WTC11 (cell line): ENCODE measurements around the gene VNN1. TPM values are rescaled to one million over a fixed set of nuclear protein-coding genes. Genes with fewer than 3 reads are reported as not detected.

Experiments
- ATAC-seq: fragments of 200-7000 bp; cut with Tn5 transposase; 2 replicates; pipeline ENCODE4 v1.10.0; 2021; ENCODE audit warnings: mild to moderate bottlenecking, moderate library complexity
- CTCF ChIA-PET: fragments of 300-600 bp; sonication (Branson Sonifier 250); formaldehyde crosslinking; loops from one replicate; lab custom pipeline; 2021; ENCODE audit warnings: antibody characterized with exemption; lab: Charles Lee
- POLR2A ChIA-PET: fragments of 350-600 bp; sonication (Branson Sonifier 250); formaldehyde crosslinking; loops from one replicate; lab custom pipeline; 2021; ENCODE audit warnings: antibody characterized with exemption; lab: Charles Lee
- DNase-seq: peaks from one replicate; pipeline ENCODE4 v3.0.0; 2021; ENCODE audit warnings: low spot score
- H3K27ac Mint-ChIP-seq: 2 replicates; pipeline ENCODE4 v1.8.0; 2021; ENCODE audit warnings: mixed read lengths
- H3K27me3 Mint-ChIP-seq: 2 replicates; pipeline ENCODE4 v1.8.0; 2021; ENCODE audit warnings: low read depth, mild to moderate bottlenecking, moderate library complexity, mixed read lengths
- H3K36me3 Mint-ChIP-seq: 2 replicates; pipeline ENCODE4 v1.8.0; 2021; ENCODE audit warnings: mixed read lengths
- H3K4me1 Mint-ChIP-seq: 2 replicates; pipeline ENCODE4 v1.8.0; 2022; ENCODE audit warnings: mixed read lengths
- H3K4me3 Mint-ChIP-seq: 2 replicates; pipeline ENCODE4 v1.8.0; 2021; ENCODE audit warnings: mild to moderate bottlenecking, moderate library complexity, mixed read lengths
- H3K9me3 Mint-ChIP-seq: 2 replicates; pipeline ENCODE4 v1.8.0; 2021; ENCODE audit warnings: mixed read lengths
- CREM ChIP-seq: sonication (generic); formaldehyde crosslinking; IDR thresholded peaks from 2 replicates; pipeline ENCODE4 v1.8.1; 2022; ENCODE audit warnings: mild to moderate bottlenecking, missing genetic modification reagents, moderate library complexity
- ELF4 ChIP-seq: sonication (generic); formaldehyde crosslinking; IDR thresholded peaks from 2 replicates; pipeline ENCODE4 v1.8.1; 2022; ENCODE audit warnings: low read depth, mild to moderate bottlenecking, moderate library complexity, missing genetic modification reagents
- ETV6 ChIP-seq: sonication (generic); formaldehyde crosslinking; IDR thresholded peaks from 2 replicates; pipeline ENCODE4 v1.8.1; 2022; ENCODE audit warnings: mild to moderate bottlenecking, missing genetic modification reagents
- HMGXB4 ChIP-seq: sonication (generic); formaldehyde crosslinking; IDR thresholded peaks from 2 replicates; pipeline ENCODE4 v1.8.1; 2023; ENCODE audit warnings: mild to moderate bottlenecking, moderate library complexity, missing genetic modification reagents
- IRF2 ChIP-seq: sonication (generic); formaldehyde crosslinking; IDR thresholded peaks from 2 replicates; pipeline ENCODE4 v1.8.0; 2022; ENCODE audit warnings: low read depth, missing genetic modification reagents, borderline replicate concordance
- JAZF1 ChIP-seq: fragments of 250-450 bp; sonication (Bioruptor Pico); IDR thresholded peaks from 2 replicates; pipeline ENCODE4 v1.9.0; 2021; ENCODE audit warnings: moderate library complexity, mild to moderate bottlenecking, inconsistent platforms
- KAT7 ChIP-seq: sonication (generic); formaldehyde crosslinking; IDR thresholded peaks from 2 replicates; pipeline ENCODE4 v1.8.1; 2023; ENCODE audit warnings: missing genetic modification reagents, mild to moderate bottlenecking, borderline replicate concordance
- MLX ChIP-seq: sonication (generic); formaldehyde crosslinking; IDR thresholded peaks from 2 replicates; pipeline ENCODE4 v1.8.1; 2023; ENCODE audit warnings: mild to moderate bottlenecking, missing genetic modification reagents, moderate library complexity
- NFATC4 ChIP-seq: fragments of 250-450 bp; sonication (Bioruptor Pico); IDR thresholded peaks from 2 replicates; pipeline ENCODE4 v1.9.0; 2021; ENCODE audit warnings: mild to moderate bottlenecking
- NR1H2 ChIP-seq: sonication (generic); formaldehyde crosslinking; IDR thresholded peaks from 2 replicates; pipeline ENCODE4 v1.9.0; 2021; ENCODE audit warnings: mild to moderate bottlenecking, moderate library complexity, missing genetic modification reagents
- PRRX2 ChIP-seq: fragments of 250-450 bp; sonication (Bioruptor Pico); IDR thresholded peaks from 2 replicates; pipeline ENCODE4 v1.8.0; 2021; ENCODE audit warnings: mild to moderate bottlenecking
- RELA ChIP-seq: sonication (generic); formaldehyde crosslinking; IDR thresholded peaks from 2 replicates; pipeline ENCODE4 v1.8.1; 2022; ENCODE audit warnings: missing genetic modification reagents, mild to moderate bottlenecking, borderline replicate concordance
- SMAD3 ChIP-seq: sonication (generic); formaldehyde crosslinking; IDR thresholded peaks from 2 replicates; pipeline ENCODE4 v1.8.0; 2022; ENCODE audit warnings: missing genetic modification reagents, mild to moderate bottlenecking, borderline replicate concordance
- SMAD4 ChIP-seq: sonication (generic); formaldehyde crosslinking; IDR thresholded peaks from 2 replicates; pipeline ENCODE4 v1.8.0; 2022; ENCODE audit warnings: mild to moderate bottlenecking, missing genetic modification reagents
- ZNF232 ChIP-seq: sonication (generic); formaldehyde crosslinking; IDR thresholded peaks from 2 replicates; pipeline ENCODE4 v1.8.0; 2022; ENCODE audit warnings: mild to moderate bottlenecking, missing genetic modification reagents
- ZNF396 ChIP-seq: fragments of 250-450 bp; sonication (Bioruptor Pico); IDR thresholded peaks from 2 replicates; pipeline ENCODE4 v1.8.0; 2021; ENCODE audit warnings: mild to moderate bottlenecking, moderate library complexity, borderline replicate concordance
- ZNF416 ChIP-seq: fragments of 250-450 bp; sonication (Bioruptor Pico); IDR thresholded peaks from 2 replicates; pipeline ENCODE4 v1.9.0; 2021; ENCODE audit warnings: mild to moderate bottlenecking, inconsistent platforms
- total RNA-seq: library from RNA; stranded (reverse); gene quantifications from 3 replicates; pipeline ENCODE4 v1.2.3, GENCODE V29; 2021
- TF ChIP-seq, protein P1 (sequence below): sonication (generic); formaldehyde crosslinking; IDR thresholded peaks from 2 replicates; pipeline ENCODE4 v1.8.1; 2022; ENCODE audit warnings: mild to moderate bottlenecking, missing genetic modification reagents, moderate library complexity, borderline replicate concordance
- TF ChIP-seq, protein P2 (sequence below): sonication (generic); formaldehyde crosslinking; IDR thresholded peaks from 2 replicates; pipeline ENCODE4 v1.8.1; 2023; ENCODE audit warnings: mild to moderate bottlenecking, missing genetic modification reagents, borderline replicate concordance
- TF ChIP-seq, protein P3 (sequence below): sonication (generic); formaldehyde crosslinking; IDR thresholded peaks from 2 replicates; pipeline ENCODE4 v1.8.1; 2022; ENCODE audit warnings: low read depth, mild to moderate bottlenecking, moderate library complexity, missing genetic modification reagents, borderline replicate concordance
- TF ChIP-seq, protein P4 (sequence below): sonication (generic); formaldehyde crosslinking; conservative IDR thresholded peaks from 2 replicates; pipeline ENCODE4 v1.8.1; 2022; ENCODE audit warnings: mild to moderate bottlenecking, missing genetic modification reagents

Gene VNN1
- total RNA-seq, 1 experiment from 2014 or later = 0.04 TPM

DNA sequence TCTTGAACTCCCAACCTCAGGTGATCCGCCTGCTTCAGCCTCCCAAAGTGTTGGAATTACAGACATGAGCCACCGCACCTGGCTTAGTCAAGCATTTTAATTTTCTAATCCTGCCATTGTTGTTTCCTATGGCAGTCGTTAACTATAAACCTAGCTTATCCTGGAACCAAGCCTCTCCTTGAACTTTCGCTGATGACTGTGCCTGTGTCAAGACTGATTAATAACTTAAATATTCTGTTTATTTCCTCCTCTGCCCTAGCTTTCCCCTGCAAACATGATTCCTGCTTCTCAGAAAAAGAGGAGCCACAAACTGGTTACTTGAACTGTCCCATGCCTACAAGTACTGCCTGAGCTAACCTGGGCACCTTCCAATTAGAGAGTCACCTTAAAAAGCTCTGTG lies 1.5 kb downstream of the VNN1 start (continued):
- no peak for TF ChIP-seq ELF4 (CRISPR knock-in tag)

- CTCF ChIA-PET = no interaction called here
- H3K9me3 Mint-ChIP-seq = peaks cover 17% of the 10 kb centered on the region
- H3K27ac Mint-ChIP-seq = no peak overlapping the region
- DNase-seq (no peak), ATAC-seq (no peak)
- no peak for TF ChIP-seq NFATC4 (CRISPR knock-in tag)
- TF ChIP-seq, protein P1, sequence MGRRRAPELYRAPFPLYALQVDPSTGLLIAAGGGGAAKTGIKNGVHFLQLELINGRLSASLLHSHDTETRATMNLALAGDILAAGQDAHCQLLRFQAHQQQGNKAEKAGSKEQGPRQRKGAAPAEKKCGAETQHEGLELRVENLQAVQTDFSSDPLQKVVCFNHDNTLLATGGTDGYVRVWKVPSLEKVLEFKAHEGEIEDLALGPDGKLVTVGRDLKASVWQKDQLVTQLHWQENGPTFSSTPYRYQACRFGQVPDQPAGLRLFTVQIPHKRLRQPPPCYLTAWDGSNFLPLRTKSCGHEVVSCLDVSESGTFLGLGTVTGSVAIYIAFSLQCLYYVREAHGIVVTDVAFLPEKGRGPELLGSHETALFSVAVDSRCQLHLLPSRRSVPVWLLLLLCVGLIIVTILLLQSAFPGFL (CRISPR knock-in tag) = no peak
- no peak for TF ChIP-seq NR1H2 (CRISPR knock-in tag)
- TF ChIP-seq, protein P2, sequence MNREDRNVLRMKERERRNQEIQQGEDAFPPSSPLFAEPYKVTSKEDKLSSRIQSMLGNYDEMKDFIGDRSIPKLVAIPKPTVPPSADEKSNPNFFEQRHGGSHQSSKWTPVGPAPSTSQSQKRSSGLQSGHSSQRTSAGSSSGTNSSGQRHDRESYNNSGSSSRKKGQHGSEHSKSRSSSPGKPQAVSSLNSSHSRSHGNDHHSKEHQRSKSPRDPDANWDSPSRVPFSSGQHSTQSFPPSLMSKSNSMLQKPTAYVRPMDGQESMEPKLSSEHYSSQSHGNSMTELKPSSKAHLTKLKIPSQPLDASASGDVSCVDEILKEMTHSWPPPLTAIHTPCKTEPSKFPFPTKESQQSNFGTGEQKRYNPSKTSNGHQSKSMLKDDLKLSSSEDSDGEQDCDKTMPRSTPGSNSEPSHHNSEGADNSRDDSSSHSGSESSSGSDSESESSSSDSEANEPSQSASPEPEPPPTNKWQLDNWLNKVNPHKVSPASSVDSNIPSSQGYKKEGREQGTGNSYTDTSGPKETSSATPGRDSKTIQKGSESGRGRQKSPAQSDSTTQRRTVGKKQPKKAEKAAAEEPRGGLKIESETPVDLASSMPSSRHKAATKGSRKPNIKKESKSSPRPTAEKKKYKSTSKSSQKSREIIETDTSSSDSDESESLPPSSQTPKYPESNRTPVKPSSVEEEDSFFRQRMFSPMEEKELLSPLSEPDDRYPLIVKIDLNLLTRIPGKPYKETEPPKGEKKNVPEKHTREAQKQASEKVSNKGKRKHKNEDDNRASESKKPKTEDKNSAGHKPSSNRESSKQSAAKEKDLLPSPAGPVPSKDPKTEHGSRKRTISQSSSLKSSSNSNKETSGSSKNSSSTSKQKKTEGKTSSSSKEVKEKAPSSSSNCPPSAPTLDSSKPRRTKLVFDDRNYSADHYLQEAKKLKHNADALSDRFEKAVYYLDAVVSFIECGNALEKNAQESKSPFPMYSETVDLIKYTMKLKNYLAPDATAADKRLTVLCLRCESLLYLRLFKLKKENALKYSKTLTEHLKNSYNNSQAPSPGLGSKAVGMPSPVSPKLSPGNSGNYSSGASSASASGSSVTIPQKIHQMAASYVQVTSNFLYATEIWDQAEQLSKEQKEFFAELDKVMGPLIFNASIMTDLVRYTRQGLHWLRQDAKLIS (CRISPR knock-in tag) = no peak
- TF ChIP-seq IRF2 (CRISPR knock-in tag) = no peak
- no peak for TF ChIP-seq MLX (CRISPR knock-in tag)
- no peak for TF ChIP-seq SMAD3 (CRISPR knock-in tag)
- TF ChIP-seq ZNF396 (CRISPR knock-in tag) = no peak
- no peak for TF ChIP-seq JAZF1 (CRISPR knock-in tag)
- TF ChIP-seq HMGXB4 (CRISPR knock-in tag) = no peak
- TF ChIP-seq SMAD4 (CRISPR knock-in tag) = no peak
- no peak for TF ChIP-seq RELA (CRISPR knock-in tag)
- no peak for TF ChIP-seq ETV6 (CRISPR knock-in tag)
- no peak for TF ChIP-seq ZNF232
- no peak for TF ChIP-seq CREM
- no peak for TF ChIP-seq KAT7 (CRISPR knock-in tag)
- TF ChIP-seq, protein P3, sequence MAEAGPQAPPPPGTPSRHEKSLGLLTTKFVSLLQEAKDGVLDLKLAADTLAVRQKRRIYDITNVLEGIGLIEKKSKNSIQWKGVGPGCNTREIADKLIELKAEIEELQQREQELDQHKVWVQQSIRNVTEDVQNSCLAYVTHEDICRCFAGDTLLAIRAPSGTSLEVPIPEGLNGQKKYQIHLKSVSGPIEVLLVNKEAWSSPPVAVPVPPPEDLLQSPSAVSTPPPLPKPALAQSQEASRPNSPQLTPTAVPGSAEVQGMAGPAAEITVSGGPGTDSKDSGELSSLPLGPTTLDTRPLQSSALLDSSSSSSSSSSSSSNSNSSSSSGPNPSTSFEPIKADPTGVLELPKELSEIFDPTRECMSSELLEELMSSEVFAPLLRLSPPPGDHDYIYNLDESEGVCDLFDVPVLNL (CRISPR knock-in tag) = no peak
- TF ChIP-seq PRRX2 (CRISPR knock-in tag) = no peak
- TF ChIP-seq, protein P4, sequence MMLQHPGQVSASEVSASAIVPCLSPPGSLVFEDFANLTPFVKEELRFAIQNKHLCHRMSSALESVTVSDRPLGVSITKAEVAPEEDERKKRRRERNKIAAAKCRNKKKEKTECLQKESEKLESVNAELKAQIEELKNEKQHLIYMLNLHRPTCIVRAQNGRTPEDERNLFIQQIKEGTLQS = no peak
- no peak for TF ChIP-seq ZNF416
- peaks cover 8% of the 10 kb centered on the region; the same call in 1 of the 2 replicates for H3K36me3 Mint-ChIP-seq
- no peaks in the 10 kb centered on the region for H3K27me3 Mint-ChIP-seq
- no peaks in the 10 kb centered on the region for H3K4me1 Mint-ChIP-seq
- no peak overlapping the region for H3K4me3 Mint-ChIP-seq
- POLR2A ChIA-PET = no interaction called here
These were observed 5.1 kb downstream of the VNN1 start for GRCh38 chr6:132708771-132709170.
